Neural cell (in vitro differentiated cells): ENCODE results near the gene C1orf167.

ENCODE experiments used
- EP300 ChIP-seq: fragments of 450-650 bp; conservative IDR thresholded peaks from 2 replicates; pipeline ENCODE4 v1.6.1; 2014; ENCODE audit warnings: antibody characterized with exemption, mild to moderate bottlenecking, moderate library complexity; ENCODE audit not compliant: poor library complexity, severe bottlenecking
- EZH2 ChIP-seq: fragments of 200-600, 300-800 bp; shearing (Covaris generic), sonication (generic); IDR thresholded peaks from 2 replicates; pipeline ENCODE4 v1.6.1; 2014; ENCODE audit warnings: antibody characterized with exemption, low read length, borderline replicate concordance, mild to moderate bottlenecking; ENCODE audit not compliant: insufficient read depth, poor library complexity, severe bottlenecking
- POLR2AphosphoS5 ChIP-seq: IDR thresholded peaks from 2 replicates; pipeline ENCODE4 v1.6.1; 2012
- TAF1 ChIP-seq: IDR thresholded peaks from 2 replicates; pipeline ENCODE4 v1.6.1; 2012; ENCODE audit warnings: low read depth
- TF ChIP-seq, protein P1 (sequence below): fragments of 450-650 bp; IDR thresholded peaks from 2 replicates; pipeline ENCODE4 v1.5.1; 2014; ENCODE audit warnings: antibody characterized with exemption, mild to moderate bottlenecking, moderate library complexity; ENCODE audit not compliant: poor library complexity, severe bottlenecking
- TF ChIP-seq, protein P2 (sequence below): IDR thresholded peaks from 2 replicates; pipeline ENCODE4 v1.6.1; 2012; ENCODE audit warnings: borderline replicate concordance

DNA sequence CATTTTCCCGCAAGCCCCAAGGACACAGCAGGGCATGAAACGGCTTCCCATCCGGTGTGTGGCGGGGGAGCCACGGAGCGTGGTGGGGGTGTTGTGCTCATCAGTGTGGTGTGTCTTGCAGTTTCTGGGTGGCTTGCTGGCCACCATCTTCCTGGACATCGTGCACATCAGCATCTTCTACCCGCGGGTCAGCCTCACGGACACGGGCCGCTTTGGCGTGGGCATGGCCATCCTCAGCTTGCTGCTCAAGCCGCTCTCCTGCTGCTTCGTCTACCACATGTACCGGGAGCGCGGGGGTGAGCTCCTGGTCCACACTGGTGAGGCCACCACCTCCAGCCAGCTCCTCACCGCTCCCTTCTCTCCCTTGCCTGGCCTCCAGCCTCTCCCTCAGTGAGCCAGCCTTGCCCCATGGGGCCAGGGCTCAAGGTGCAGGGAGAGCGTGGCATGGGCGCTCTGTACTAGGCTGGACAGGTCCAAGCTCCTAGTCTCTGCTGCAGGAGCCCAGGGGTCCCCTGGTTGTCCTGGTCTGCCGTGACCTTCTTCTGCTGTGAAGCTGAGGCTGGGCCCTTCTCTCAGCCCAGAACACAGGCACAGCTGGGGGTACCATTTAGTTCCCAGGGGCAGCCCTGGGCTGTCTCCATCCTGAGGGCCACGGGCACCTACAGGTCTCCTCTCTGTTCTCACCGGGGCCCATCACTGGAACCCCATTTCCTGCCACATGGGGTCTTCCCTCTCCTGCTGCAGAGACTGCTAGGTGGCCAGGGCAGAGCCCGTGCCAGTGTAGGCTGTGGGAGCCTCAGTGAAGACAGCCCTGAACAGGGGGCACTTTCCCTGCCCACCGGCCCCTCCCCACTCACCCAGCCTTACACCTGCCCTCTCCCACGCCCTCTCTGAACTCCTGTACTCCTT lies 13.4 kb upstream of the C1orf167 start:
- TF ChIP-seq POLR2AphosphoS5 (no peak), TAF1 (no peak), EP300 (no peak), EZH2 (no peak)
- TF ChIP-seq, protein P1, sequence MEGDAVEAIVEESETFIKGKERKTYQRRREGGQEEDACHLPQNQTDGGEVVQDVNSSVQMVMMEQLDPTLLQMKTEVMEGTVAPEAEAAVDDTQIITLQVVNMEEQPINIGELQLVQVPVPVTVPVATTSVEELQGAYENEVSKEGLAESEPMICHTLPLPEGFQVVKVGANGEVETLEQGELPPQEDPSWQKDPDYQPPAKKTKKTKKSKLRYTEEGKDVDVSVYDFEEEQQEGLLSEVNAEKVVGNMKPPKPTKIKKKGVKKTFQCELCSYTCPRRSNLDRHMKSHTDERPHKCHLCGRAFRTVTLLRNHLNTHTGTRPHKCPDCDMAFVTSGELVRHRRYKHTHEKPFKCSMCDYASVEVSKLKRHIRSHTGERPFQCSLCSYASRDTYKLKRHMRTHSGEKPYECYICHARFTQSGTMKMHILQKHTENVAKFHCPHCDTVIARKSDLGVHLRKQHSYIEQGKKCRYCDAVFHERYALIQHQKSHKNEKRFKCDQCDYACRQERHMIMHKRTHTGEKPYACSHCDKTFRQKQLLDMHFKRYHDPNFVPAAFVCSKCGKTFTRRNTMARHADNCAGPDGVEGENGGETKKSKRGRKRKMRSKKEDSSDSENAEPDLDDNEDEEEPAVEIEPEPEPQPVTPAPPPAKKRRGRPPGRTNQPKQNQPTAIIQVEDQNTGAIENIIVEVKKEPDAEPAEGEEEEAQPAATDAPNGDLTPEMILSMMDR: no peak
- TF ChIP-seq, protein P2, sequence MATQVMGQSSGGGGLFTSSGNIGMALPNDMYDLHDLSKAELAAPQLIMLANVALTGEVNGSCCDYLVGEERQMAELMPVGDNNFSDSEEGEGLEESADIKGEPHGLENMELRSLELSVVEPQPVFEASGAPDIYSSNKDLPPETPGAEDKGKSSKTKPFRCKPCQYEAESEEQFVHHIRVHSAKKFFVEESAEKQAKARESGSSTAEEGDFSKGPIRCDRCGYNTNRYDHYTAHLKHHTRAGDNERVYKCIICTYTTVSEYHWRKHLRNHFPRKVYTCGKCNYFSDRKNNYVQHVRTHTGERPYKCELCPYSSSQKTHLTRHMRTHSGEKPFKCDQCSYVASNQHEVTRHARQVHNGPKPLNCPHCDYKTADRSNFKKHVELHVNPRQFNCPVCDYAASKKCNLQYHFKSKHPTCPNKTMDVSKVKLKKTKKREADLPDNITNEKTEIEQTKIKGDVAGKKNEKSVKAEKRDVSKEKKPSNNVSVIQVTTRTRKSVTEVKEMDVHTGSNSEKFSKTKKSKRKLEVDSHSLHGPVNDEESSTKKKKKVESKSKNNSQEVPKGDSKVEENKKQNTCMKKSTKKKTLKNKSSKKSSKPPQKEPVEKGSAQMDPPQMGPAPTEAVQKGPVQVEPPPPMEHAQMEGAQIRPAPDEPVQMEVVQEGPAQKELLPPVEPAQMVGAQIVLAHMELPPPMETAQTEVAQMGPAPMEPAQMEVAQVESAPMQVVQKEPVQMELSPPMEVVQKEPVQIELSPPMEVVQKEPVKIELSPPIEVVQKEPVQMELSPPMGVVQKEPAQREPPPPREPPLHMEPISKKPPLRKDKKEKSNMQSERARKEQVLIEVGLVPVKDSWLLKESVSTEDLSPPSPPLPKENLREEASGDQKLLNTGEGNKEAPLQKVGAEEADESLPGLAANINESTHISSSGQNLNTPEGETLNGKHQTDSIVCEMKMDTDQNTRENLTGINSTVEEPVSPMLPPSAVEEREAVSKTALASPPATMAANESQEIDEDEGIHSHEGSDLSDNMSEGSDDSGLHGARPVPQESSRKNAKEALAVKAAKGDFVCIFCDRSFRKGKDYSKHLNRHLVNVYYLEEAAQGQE: no peak
